Lower leg skin (tissue), 3 donors: ENCODE results near the gene RAB11A.

ENCODE experiments used
- CTCF ChIP-seq, 3 donors: fragments of 450-650 bp; IDR thresholded peaks; one replicate each; pipeline ENCODE4 v1.5.1; 2016; ENCODE audit warnings: antibody characterized with exemption in 3 of 3, mild to moderate bottlenecking in 3 of 3, moderate library complexity in 2 of 3
- POLR2A ChIP-seq, 2 donors: fragments of 450-650 bp; IDR thresholded peaks; one replicate each; pipeline ENCODE4 v1.6.1; 2016 to 2017; ENCODE audit warnings: antibody characterized with exemption in 2 of 2, mild to moderate bottlenecking in 1 of 2, moderate library complexity in 1 of 2

GRCh38 chr15:65936282-65936681 is 67.0 kb downstream of the RAB11A start:
- no peak for TF ChIP-seq CTCF (IDR thresholded peaks at IDR 0.05)
- TF ChIP-seq POLR2A (IDR thresholded peaks at IDR 0.05) = no peak
